ENCODE results near the gene RBM33.

RBM33 gene

GRCh38 chr7:155646669-155647068 is 2.2 kb downstream of the RBM33 start:
- Histone ChIP-seq H3K27ac (ENCODE audit: low read length) (no peak overlapping the region), H3K4me1 (ENCODE audit: control insufficient read depth, insufficient read depth, low read length) (no peaks in the 10 kb centered on the region), H3K9me3 (ENCODE audit: control insufficient read depth, insufficient read depth, low read length) (no peaks in the 10 kb centered on the region), H3K4me3 (ENCODE audit: low read length) (no peak overlapping the region), H3K36me3 (ENCODE audit: control insufficient read depth, insufficient read depth, low read length) (no peaks in the 10 kb centered on the region), H3K27me3 (ENCODE audit: control insufficient read depth, insufficient read depth, low read length) (no peaks in the 10 kb centered on the region)
- DNase-seq (ENCODE audit: low read depth, low spot score): no peak
- 100% methylated on average over 1 of the region's 7 CpGs for WGBS (ENCODE audit: insufficient coverage, insufficient read length)

- no peaks in the 10 kb centered on the region for H3K36me3 ChIP-seq (ENCODE audit: control insufficient read depth, insufficient read depth, low read length)
- H3K27me3 ChIP-seq (ENCODE audit: control insufficient read depth, insufficient read depth, low read length): no peaks in the 10 kb centered on the region
- no peaks in the 10 kb centered on the region for H3K9me3 ChIP-seq (ENCODE audit: control insufficient read depth, insufficient read depth, low read length)
- no CpG with 5 or more reads among the region's 5 CpGs for WGBS (ENCODE audit: insufficient coverage, insufficient read length)
- no peak overlapping the region for H3K4me3 ChIP-seq (ENCODE audit: low read length)
- DNase-seq (ENCODE audit: low read depth, low spot score): no peak
- H3K4me1 ChIP-seq (ENCODE audit: control insufficient read depth, insufficient read depth, low read length): no peaks in the 10 kb centered on the region
- H3K27ac ChIP-seq (ENCODE audit: low read length): no peak overlapping the region
Observed at GRCh38 chr7:155647302-155647701, 2.8 kb downstream of the RBM33 start.

DNA sequence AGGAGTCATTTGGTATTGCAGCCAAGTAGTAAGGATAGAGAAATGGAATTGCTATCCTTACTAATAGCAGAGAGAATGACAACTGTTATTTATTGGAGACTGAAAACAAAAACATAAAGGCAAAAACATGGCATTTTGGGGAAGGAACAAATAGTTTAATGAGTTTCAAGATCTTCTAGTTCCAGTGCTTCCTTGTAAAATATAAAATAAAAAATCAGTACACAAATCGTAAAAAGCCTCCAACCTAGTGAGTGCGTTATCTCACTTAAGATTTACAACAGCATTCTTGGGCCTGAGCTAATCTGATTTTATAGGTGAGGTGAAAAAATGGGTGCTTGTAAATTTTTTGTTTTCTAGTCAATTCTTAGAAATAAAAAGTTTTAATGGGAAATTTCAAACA is 3.3 kb downstream of the RBM33 start:
- H3K4me1 ChIP-seq (ENCODE audit: control insufficient read depth, insufficient read depth, low read length): no peaks in the 10 kb centered on the region
- no peaks in the 10 kb centered on the region for H3K9me3 ChIP-seq (ENCODE audit: control insufficient read depth, insufficient read depth, low read length)
- DNase-seq (ENCODE audit: low read depth, low spot score): no peak
- no peak overlapping the region for H3K27ac ChIP-seq (ENCODE audit: low read length)
- no CpG with 5 or more reads among the region's 2 CpGs for WGBS (ENCODE audit: insufficient coverage, insufficient read length)
- H3K36me3 ChIP-seq (ENCODE audit: control insufficient read depth, insufficient read depth, low read length): no peaks in the 10 kb centered on the region
- no peak overlapping the region for H3K4me3 ChIP-seq (ENCODE audit: low read length)
- H3K27me3 ChIP-seq (ENCODE audit: control insufficient read depth, insufficient read depth, low read length): no peaks in the 10 kb centered on the region

- no peak for DNase-seq (ENCODE audit: low read depth, low spot score)
- Histone ChIP-seq H3K36me3 (ENCODE audit: control insufficient read depth, insufficient read depth, low read length) (no peaks in the 10 kb centered on the region), H3K9me3 (ENCODE audit: control insufficient read depth, insufficient read depth, low read length) (no peaks in the 10 kb centered on the region), H3K4me1 (ENCODE audit: control insufficient read depth, insufficient read depth, low read length) (no peaks in the 10 kb centered on the region), H3K27ac (ENCODE audit: low read length) (no peak overlapping the region), H3K4me3 (ENCODE audit: low read length) (no peak overlapping the region), H3K27me3 (ENCODE audit: control insufficient read depth, insufficient read depth, low read length) (no peaks in the 10 kb centered on the region)
- no CpG with 5 or more reads among the region's 3 CpGs for WGBS (ENCODE audit: insufficient coverage, insufficient read length)
Observed at GRCh38 chr7:155648752-155649339, 4.4 kb downstream of the RBM33 start.

DNA sequence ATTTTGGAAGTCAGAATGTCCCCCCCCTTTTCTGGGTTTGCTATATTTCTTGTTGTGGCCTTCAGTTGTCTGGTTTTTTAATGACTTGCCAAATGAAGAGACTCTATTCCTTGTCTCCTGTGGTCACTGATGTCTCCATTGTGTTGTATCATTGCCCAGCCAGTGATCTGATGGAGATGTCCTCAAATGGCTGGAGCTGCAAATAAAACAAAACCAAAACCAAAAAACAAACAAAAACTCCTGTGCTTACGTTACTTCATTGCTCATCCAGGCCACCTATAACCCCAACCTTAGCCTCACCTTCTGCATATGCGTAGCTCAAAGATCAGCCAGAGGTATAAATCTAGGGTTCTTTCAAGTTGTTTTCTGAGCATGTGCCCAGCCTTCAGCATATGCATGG is 5.1 kb downstream of the RBM33 start:
- WGBS (ENCODE audit: insufficient coverage, insufficient read length): no CpG with 5 or more reads among the region's 2 CpGs
- Histone ChIP-seq H3K9me3 (ENCODE audit: control insufficient read depth, insufficient read depth, low read length) (no peaks in the 10 kb centered on the region), H3K27ac (ENCODE audit: low read length) (no peak overlapping the region), H3K27me3 (ENCODE audit: control insufficient read depth, insufficient read depth, low read length) (no peaks in the 10 kb centered on the region), H3K4me1 (ENCODE audit: control insufficient read depth, insufficient read depth, low read length) (no peaks in the 10 kb centered on the region), H3K4me3 (ENCODE audit: low read length) (no peak overlapping the region), H3K36me3 (ENCODE audit: control insufficient read depth, insufficient read depth, low read length) (no peaks in the 10 kb centered on the region)
- DNase-seq (ENCODE audit: low read depth, low spot score): no peak

- no peaks in the 10 kb centered on the region for H3K4me1 ChIP-seq (ENCODE audit: control insufficient read depth, insufficient read depth, low read length)
- WGBS (ENCODE audit: insufficient coverage, insufficient read length): no CpG with 5 or more reads among the region's 6 CpGs
- H3K36me3 ChIP-seq (ENCODE audit: control insufficient read depth, insufficient read depth, low read length): no peaks in the 10 kb centered on the region
- DNase-seq (ENCODE audit: low read depth, low spot score): no peak
- H3K27ac ChIP-seq (ENCODE audit: low read length): no peak overlapping the region
- H3K4me3 ChIP-seq (ENCODE audit: low read length): no peak overlapping the region
- no peaks in the 10 kb centered on the region for H3K27me3 ChIP-seq (ENCODE audit: control insufficient read depth, insufficient read depth, low read length)
- H3K9me3 ChIP-seq (ENCODE audit: control insufficient read depth, insufficient read depth, low read length): no peaks in the 10 kb centered on the region
Observed at GRCh38 chr7:155652156-155653114, 8.0 kb downstream of the RBM33 start.

DNA sequence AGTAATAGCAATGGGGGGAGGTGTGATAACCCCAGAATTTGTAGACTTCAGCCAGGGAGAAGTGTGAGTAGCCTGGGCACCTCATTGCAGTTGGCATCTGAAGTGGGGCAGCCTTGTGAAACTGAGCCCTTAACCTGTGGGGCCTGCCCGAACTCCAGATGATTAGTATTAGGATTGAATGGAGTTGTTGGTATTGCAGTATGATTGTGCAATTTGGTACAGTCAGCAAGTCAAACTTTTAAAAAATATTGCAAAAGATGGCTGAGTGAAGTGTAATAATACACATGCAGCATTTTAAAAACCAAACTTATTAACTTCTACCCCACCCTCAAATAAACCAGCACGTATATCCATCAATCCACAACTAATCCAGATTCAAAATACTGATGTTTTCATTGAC is 9.3 kb downstream of the RBM33 start:
- Histone ChIP-seq H3K27ac (ENCODE audit: low read length) (no peak overlapping the region), H3K36me3 (ENCODE audit: control insufficient read depth, insufficient read depth, low read length) (no peaks in the 10 kb centered on the region), H3K4me1 (ENCODE audit: control insufficient read depth, insufficient read depth, low read length) (no peaks in the 10 kb centered on the region), H3K9me3 (ENCODE audit: control insufficient read depth, insufficient read depth, low read length) (no peaks in the 10 kb centered on the region), H3K4me3 (ENCODE audit: low read length) (no peak overlapping the region), H3K27me3 (ENCODE audit: control insufficient read depth, insufficient read depth, low read length) (no peaks in the 10 kb centered on the region)
- no peak for DNase-seq (ENCODE audit: low read depth, low spot score)
- WGBS (ENCODE audit: insufficient coverage, insufficient read length): 100% methylated on average over 1 of the region's 2 CpGs

DNA sequence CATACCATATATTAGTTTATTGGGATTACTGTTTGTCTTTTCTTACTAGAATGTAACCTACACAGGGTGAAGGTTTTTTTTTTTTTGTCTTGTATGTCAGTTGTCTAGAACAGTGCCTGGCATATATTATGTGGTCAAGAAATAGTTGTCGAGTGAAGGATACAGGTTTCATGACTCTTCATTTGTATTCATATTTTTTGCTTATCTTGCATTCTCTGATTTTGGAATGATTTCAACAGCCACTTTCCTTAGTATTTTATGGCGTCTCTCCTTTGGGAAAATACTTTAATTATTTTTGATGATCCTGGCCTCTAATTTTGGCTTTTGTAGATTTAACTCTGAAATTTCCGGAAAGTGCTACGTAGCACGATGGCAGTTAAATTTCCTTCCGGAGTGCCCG is 12.4 kb downstream of the RBM33 start:
- no peak for DNase-seq (ENCODE audit: low read depth, low spot score)
- no CpG with 5 or more reads among the region's 7 CpGs for WGBS (ENCODE audit: insufficient coverage, insufficient read length)
- H3K27ac ChIP-seq (ENCODE audit: low read length): no peak overlapping the region
- H3K27me3 ChIP-seq (ENCODE audit: control insufficient read depth, insufficient read depth, low read length): no peaks in the 10 kb centered on the region
- H3K4me1 ChIP-seq (ENCODE audit: control insufficient read depth, insufficient read depth, low read length): no peaks in the 10 kb centered on the region
- H3K4me3 ChIP-seq (ENCODE audit: low read length): no peak overlapping the region
- H3K9me3 ChIP-seq (ENCODE audit: control insufficient read depth, insufficient read depth, low read length): no peaks in the 10 kb centered on the region
- H3K36me3 ChIP-seq (ENCODE audit: control insufficient read depth, insufficient read depth, low read length): no peaks in the 10 kb centered on the region

DNA sequence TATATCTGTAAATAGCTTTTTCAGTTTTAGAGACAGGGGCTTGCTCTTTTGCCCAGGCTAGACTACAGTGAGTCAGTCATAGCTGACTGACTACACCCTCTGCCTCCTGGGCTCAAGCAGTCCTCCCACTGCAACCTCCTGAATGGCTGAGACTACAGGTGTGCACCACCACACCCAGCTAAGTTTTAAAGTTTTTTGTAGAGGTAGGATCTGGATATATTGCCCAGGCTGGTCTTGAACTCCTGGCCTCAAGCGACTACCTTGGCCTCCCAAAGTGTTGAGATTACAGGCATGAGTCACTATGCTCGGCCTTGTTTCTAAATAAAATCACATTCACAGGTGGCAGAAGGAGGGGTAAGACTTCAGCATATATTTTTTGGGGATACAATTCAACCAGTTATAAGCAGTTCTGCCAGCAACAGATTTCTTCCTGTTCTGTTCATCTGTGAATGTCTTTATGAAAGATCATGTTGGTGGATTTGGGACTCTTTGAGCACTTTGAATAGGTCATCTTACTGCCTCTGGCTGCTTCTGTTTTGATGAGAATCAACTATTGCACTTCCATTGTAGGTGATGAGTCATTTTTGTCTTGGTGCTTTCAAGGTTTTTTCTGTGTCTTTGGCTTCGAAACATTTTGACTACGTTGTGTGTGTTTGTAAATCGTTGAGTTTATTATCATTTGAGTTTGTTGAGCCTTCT is 15.7 kb downstream of the RBM33 start:
- H3K27me3 ChIP-seq (ENCODE audit: control insufficient read depth, insufficient read depth, low read length): no peaks in the 10 kb centered on the region
- no peaks in the 10 kb centered on the region for H3K9me3 ChIP-seq (ENCODE audit: control insufficient read depth, insufficient read depth, low read length)
- H3K27ac ChIP-seq (ENCODE audit: low read length): no peak overlapping the region
- 0 out of 2 replicates have a peak, but pooled peaks cover 2% of the 10 kb centered on the region for H3K4me1 ChIP-seq (ENCODE audit: control insufficient read depth, insufficient read depth, low read length)
- WGBS (ENCODE audit: insufficient coverage, insufficient read length): 100% methylated on average over 2 of the region's 5 CpGs
- H3K36me3 ChIP-seq (ENCODE audit: control insufficient read depth, insufficient read depth, low read length): no peaks in the 10 kb centered on the region
- no peak overlapping the region for H3K4me3 ChIP-seq (ENCODE audit: low read length)
- no peak for DNase-seq (ENCODE audit: low read depth, low spot score)

DNA sequence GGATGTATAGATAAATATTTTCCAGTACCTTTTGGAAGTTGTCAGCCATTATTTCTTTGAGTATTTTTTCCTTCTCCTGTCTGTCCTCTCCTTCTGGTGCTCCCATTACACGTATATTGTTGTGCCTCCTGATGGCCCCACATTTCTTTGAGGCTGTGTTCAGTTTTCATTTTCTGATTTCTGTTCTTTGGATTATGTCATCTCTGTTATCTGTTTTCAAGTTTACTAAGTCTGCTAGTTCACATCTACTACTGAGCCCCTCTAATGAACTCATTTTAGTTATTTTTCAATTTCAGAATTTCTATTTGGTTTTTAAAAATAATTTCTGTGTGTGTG is 16.3 kb downstream of the RBM33 start:
- Histone ChIP-seq H3K4me1 (ENCODE audit: control insufficient read depth, insufficient read depth, low read length) (0 out of 2 replicates have a peak, but pooled peaks cover 2% of the 10 kb centered on the region), H3K9me3 (ENCODE audit: control insufficient read depth, insufficient read depth, low read length) (no peaks in the 10 kb centered on the region), H3K4me3 (ENCODE audit: low read length) (no peak overlapping the region), H3K36me3 (ENCODE audit: control insufficient read depth, insufficient read depth, low read length) (no peaks in the 10 kb centered on the region), H3K27me3 (ENCODE audit: control insufficient read depth, insufficient read depth, low read length) (no peaks in the 10 kb centered on the region), H3K27ac (ENCODE audit: low read length) (no peak overlapping the region)
- WGBS (ENCODE audit: insufficient coverage, insufficient read length): no CpG with 5 or more reads among the region's 1 CpG
- DNase-seq (ENCODE audit: low read depth, low spot score): no peak

Measured in iPS DF 6.9 (cell line).